ENCODE measurements around the gene PDE8A.

Gene PDE8A

DNA sequence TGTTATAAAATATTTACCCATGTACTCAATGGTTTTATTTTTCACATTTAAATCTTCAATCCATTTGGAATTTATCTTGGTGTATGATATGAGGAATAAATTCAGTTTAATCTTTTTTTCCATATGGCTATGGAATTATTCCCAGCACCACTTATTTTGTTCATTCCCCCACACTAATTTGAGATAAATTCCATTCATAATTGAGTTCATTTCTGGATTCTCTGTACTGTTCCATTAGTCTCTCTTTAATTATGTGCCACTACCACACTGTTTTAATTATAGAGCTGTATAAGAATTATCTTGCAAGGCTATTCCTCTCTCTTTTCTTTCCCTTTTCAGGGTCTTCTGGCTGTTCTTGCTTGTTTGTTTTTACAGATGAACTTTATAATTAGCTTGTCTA is 34.6 kb downstream of the PDE8A start:
- H3K4me1 Mint-ChIP-seq (ENCODE audit: low read depth in 2 of 2), result peaks cover 17 to 18% of the 10 kb centered on the region in 2 donors
- ATAC-seq (replicated peaks), result no peak
- no peak overlapping the region for H3K4me3 Mint-ChIP-seq

DNA sequence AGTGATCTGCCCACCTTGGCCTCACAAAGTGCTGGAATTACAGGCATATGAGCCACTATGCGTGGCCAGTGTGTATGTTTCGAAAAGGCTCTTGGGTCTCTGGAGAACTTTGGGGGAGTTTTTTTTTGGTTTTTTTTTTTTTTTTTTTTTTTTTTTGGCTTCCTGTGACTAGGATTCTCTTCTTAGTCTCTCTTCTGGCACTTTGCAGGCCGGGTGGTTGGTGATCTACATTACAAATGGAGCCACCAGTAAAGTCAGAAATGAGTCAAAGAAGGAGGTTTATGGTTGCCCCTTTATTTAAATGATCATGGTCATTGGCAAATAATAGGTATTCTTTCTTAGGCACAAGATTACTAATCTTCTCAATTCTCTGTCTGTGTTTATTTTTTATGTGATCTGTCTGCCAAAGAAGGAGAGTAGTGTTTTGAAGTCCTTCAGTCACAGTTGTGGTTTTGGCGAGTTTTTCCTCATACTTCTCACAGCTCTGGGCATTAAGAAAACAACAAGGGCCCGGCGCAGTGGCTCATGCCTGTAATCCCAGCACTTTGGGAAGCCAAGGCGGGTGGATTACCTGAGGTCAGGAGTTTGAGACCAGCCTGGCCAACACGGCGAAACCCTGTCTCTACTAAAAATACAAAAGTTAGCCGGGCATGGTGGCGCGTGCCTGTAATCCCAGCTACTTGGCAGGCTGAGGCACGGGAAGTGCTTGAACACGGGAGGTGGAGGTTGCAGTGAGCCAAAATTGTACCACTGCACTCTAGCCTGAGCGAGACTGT is 38.3 kb downstream of the PDE8A start:
- Mint-ChIP-seq H3K4me1 (ENCODE audit: low read depth in 2 of 2) (peaks cover 36 to 39% of the 10 kb centered on the region in 2 donors), H3K27me3 (no peaks in the 10 kb centered on the region), H3K9me3 (no peaks in the 10 kb centered on the region), H3K27ac (no peak overlapping the region), H3K4me3 (no peak overlapping the region), H3K36me3 (ENCODE audit: insufficient read depth) (peaks cover 4% of the 10 kb centered on the region)
- ATAC-seq (replicated peaks) (no peak), DNase-seq (no peak)

More for the DNA sequence above, 34.6 kb downstream of the PDE8A start:
- H3K27ac Mint-ChIP-seq, result no peak overlapping the region
- DNase-seq, result no peak
- no peaks in the 10 kb centered on the region for H3K27me3 Mint-ChIP-seq
- no peaks in the 10 kb centered on the region for H3K9me3 Mint-ChIP-seq
- H3K36me3 Mint-ChIP-seq (ENCODE audit: insufficient read depth), result peaks cover 4% of the 10 kb centered on the region

DNA sequence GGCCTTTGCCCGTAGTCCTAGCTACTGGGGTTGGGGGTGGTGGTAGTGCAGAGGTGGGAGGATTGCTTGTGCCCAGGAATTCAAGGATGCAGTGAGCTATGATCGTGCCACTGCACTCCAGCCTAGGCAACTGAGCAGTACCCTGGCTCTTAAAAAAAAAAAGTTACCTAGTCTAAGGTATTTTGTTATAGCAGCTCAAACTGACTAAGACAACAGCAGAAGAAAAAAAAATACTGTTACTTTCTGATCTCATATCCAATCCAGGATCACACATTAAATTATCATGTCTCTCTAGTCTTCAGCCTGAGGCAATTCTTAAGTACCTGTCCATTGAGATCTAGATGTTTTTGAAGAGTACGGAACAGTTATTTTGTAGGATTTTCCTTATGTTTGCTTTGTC is 39.8 kb downstream of the PDE8A start:
- H3K36me3 Mint-ChIP-seq (ENCODE audit: insufficient read depth), result no peaks in the 10 kb centered on the region
- H3K9me3 Mint-ChIP-seq, result no peaks in the 10 kb centered on the region
- H3K4me3 Mint-ChIP-seq, result no peak overlapping the region
- H3K27ac Mint-ChIP-seq, result peak overlapping the region in 1 of 2 donors; percentile 6
- ATAC-seq (replicated peaks), result no peak
- peaks cover 33 to 41% of the 10 kb centered on the region in 2 donors for H3K4me1 Mint-ChIP-seq (ENCODE audit: low read depth in 2 of 2)
- H3K27me3 Mint-ChIP-seq, result no peaks in the 10 kb centered on the region
- no peak for DNase-seq

DNA sequence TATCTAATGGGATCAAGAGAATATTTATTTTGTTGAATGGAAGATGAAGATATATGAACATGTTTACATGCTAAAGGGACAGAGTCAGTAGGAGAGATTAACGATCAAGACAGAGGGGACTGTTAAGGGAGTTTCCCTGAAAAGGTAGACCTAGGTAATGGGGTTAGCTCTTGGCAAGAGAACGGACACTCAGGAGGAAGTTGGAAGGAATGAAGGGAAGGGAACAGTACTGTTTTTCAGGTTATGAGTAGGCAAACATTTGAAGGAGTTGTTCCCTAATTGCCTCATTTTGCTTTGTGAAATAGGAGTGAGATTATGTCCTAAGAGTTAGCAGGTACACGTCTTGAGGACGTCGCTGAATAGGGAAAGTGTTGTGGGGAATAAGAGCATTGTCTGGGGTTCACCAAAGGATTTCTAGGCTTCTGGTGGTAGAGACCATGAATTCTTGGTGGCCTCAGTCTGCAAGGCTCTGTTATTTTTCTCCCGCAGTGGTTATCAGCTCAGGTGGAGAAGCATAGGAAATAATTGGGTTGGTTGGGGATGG is 41.3 kb downstream of the PDE8A start:
- Mint-ChIP-seq H3K4me1 (ENCODE audit: low read depth in 2 of 2) (peaks cover 31 to 46% of the 10 kb centered on the region in 2 donors), H3K27me3 (no peaks in the 10 kb centered on the region), H3K4me3 (no peak overlapping the region), H3K36me3 (ENCODE audit: insufficient read depth) (no peaks in the 10 kb centered on the region), H3K9me3 (no peaks in the 10 kb centered on the region), H3K27ac (peak overlapping the region in 1 of 2 donors; percentile 15)
- DNase-seq, result no peak
- ATAC-seq (replicated peaks), result no peak

DNA sequence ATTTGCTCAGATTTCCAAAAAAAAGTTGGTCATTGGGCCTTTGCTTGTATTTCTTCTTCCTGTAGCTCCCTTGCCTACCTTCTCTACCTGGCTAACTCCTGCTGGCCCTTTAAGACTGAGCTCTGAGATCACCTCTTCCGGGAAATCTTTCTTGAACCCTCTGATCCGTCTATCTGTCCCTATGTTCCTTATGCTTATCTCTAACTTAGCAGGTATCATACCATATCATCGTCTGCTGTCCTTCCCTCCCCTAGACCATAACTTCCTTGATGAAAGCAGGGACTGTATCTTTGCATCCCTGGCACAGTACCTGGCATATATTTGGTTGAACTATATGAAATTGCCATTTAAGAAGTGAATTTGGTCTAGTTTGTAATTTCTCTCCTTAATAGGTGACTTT is 42.3 kb downstream of the PDE8A start:
- ATAC-seq (replicated peaks), result no peak
- Mint-ChIP-seq H3K27me3 (no peaks in the 10 kb centered on the region), H3K9me3 (no peaks in the 10 kb centered on the region), H3K36me3 (ENCODE audit: insufficient read depth) (no peaks in the 10 kb centered on the region), H3K4me3 (peak overlapping the region in 1 of 2 donors; percentile 13), H3K4me1 (ENCODE audit: low read depth in 2 of 2) (peaks cover 30 to 44% of the 10 kb centered on the region in 2 donors), H3K27ac (peak overlapping the region in 1 of 2 donors; percentile 44)
- no peak for DNase-seq

DNA sequence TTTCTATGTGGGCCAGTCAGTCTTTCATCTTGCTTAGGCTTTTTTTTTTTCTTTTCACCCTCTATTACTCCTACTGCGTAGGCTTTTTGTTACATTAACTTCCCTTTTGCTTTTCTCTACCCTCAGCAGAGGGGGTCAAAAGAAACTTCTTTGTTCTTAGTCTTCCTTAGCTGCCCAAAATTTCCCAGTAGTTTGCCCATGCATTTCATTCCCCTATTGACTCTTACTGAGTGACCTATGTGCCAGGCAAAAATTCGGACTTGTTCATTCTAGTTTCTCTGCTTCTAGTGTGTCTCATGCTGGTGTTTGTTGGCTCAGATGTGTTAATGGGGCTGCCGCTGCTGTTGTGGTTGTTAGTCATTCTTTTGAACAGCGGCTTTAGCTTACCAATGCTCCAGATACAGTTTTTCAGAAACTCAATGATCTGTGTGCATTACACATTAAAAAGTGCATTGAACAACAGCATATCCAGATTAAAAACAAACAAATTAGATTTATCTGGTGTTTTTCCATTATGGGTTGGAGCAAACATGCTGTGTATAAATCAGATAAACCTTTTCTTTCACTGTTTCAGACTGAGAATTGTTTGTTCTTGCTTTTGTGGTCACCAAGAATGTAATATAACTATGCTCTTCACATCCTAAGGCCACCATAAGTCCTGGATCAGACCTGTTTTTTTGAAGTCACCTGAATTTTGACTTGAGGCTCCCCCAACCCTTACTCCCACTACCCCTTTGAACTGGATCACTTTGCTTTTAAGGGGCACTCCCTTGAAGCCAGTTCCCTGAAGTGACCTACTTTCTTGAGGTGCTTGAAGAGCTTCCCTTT is 43.1 kb downstream of the PDE8A start:
- Mint-ChIP-seq H3K9me3 (no peaks in the 10 kb centered on the region), H3K4me3 (peak overlapping the region in 1 of 2 donors; percentile 13), H3K27ac (peak overlapping the region in 1 of 2 donors; percentile 44), H3K36me3 (ENCODE audit: insufficient read depth) (peaks cover 5% of the 10 kb centered on the region), H3K27me3 (no peaks in the 10 kb centered on the region), H3K4me1 (ENCODE audit: low read depth in 2 of 2) (peaks cover 31 to 47% of the 10 kb centered on the region in 2 donors)
- no peak for DNase-seq
- ATAC-seq (replicated peaks), result peak; percentile 87

DNA sequence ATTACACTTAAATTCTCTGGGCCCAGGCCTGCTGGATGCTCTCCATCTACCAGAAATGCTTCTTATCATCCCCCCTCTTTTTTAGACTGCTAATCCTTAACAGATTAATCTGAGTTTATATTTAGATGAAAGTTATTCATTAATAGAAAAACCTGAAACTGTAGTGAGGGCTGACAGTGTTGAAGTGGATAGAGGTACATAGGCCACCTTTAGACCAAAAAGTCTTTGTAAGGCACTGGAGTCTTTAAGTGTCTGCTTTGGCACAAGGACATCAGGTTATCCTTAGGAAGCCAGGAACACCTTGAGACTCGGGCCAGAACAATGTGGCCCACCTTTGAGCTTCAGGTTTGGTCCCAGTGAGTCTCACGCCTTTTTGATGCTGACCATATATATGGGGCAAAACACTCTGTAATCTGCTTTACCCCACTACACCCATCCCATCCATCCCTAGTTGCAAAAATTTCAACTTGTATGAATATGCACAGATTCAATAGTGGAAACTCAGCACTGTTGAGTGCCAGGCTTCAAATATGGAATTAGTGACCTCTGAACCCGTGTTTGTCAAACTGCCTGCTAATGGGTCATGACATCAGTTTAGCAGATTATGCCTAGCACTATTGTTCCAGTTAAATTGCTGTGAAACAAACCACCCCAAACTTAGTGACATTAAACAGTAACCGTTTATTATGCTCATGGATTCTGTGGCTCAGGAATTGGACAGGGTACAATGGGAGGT is 44.0 kb downstream of the PDE8A start:
- ATAC-seq (replicated peaks) (no peak), DNase-seq (no peak)
- Mint-ChIP-seq H3K36me3 (ENCODE audit: insufficient read depth) (peaks cover 5% of the 10 kb centered on the region), H3K4me3 (no peak overlapping the region), H3K27me3 (no peaks in the 10 kb centered on the region), H3K27ac (peak overlapping the region in 1 of 2 donors; percentile 62), H3K9me3 (no peaks in the 10 kb centered on the region), H3K4me1 (ENCODE audit: low read depth in 2 of 2) (peaks cover 38 to 51% of the 10 kb centered on the region in 2 donors)

DNA sequence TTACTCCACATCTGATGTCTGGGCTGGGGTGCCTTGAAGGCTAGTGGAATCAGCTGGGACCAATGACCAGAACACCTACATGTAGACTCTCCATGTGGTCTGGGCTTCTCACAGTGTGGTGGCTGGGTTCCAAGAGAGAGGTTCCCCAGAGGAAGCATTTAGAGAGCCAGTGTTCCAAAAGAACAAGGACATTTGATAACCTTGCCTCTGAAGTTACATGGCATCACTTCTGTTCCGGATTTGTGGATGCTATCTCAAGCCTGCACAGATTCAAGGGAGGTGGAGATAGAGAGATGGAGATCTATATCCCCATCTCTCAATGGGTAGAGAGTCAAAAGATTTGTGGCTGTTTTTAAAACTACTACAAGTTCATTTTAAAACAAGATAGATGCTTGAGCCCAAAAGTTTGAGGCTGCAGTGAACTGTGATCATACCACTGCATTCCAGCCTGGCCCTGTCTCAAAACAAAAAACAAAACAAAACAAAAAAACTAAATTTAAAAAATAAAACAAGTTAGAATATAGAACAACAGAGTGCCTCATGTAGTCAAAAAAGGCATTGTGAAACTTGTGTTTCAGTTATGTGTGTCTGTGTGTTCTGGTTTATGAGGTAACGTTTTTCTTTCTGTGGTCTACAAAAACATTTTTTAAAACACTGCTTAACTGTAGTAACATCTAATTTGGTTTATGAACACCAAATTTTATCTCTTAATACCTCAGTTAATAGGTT is 44.8 kb downstream of the PDE8A start:
- Mint-ChIP-seq H3K36me3 (ENCODE audit: insufficient read depth) (peaks cover 5% of the 10 kb centered on the region), H3K9me3 (no peaks in the 10 kb centered on the region), H3K4me1 (ENCODE audit: low read depth in 2 of 2) (peaks cover 41 to 56% of the 10 kb centered on the region in 2 donors), H3K27me3 (no peaks in the 10 kb centered on the region), H3K4me3 (no peak overlapping the region), H3K27ac (peak overlapping the region in 1 of 2 donors; percentile 62)
- no peak for ATAC-seq (replicated peaks)
- no peak for DNase-seq

DNA sequence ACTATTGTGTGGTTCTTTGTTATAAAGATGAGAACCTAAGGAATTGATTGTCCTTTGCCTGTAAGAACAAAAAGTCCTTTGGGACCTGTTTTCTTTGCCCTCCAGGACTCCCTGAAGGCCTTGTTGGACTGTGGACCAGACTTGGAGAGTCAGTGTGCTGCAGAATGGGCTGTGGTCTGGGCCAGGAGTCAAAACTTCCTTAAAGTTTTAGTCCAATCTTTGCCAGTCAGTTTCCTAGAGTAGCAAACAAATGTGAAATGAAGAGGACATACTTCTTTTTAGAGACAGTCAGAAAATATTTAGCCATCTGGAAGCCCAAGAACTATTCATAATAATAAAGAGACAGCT is 45.4 kb downstream of the PDE8A start:
- DNase-seq, result no peak
- H3K4me3 Mint-ChIP-seq, result no peak overlapping the region
- H3K36me3 Mint-ChIP-seq (ENCODE audit: insufficient read depth), result peaks cover 5% of the 10 kb centered on the region
- ATAC-seq (replicated peaks), result no peak
- peaks cover 46 to 58% of the 10 kb centered on the region in 2 donors for H3K4me1 Mint-ChIP-seq (ENCODE audit: low read depth in 2 of 2)
- H3K9me3 Mint-ChIP-seq, result no peaks in the 10 kb centered on the region
- no peaks in the 10 kb centered on the region for H3K27me3 Mint-ChIP-seq
- no peak overlapping the region for H3K27ac Mint-ChIP-seq

DNA sequence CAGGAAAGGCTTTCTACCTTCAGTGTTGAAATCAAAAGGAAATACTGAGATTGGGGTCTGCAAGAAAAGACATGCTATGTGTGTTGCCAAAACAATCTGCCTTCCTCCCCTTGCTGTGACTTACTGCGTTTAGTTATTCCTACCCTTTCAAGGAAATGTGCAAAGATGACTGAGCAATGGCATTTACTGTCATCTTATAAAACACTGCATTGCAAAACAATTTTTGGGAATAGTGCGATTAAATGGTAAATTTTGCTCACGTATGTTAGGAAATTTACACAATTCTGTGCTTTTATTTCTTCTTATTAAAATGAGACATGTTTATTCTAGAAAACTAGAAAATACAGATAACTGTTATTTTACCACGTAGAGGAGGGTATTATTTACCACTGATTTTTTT is 45.8 kb downstream of the PDE8A start:
- H3K27me3 Mint-ChIP-seq, result no peaks in the 10 kb centered on the region
- H3K4me1 Mint-ChIP-seq (ENCODE audit: low read depth in 2 of 2), result peaks cover 47 to 60% of the 10 kb centered on the region in 2 donors
- H3K27ac Mint-ChIP-seq, result no peak overlapping the region
- DNase-seq (no peak), ATAC-seq (replicated peaks) (no peak)
- peaks cover 5% of the 10 kb centered on the region for H3K36me3 Mint-ChIP-seq (ENCODE audit: insufficient read depth)
- H3K9me3 Mint-ChIP-seq, result no peaks in the 10 kb centered on the region
- H3K4me3 Mint-ChIP-seq, result no peak overlapping the region

DNA sequence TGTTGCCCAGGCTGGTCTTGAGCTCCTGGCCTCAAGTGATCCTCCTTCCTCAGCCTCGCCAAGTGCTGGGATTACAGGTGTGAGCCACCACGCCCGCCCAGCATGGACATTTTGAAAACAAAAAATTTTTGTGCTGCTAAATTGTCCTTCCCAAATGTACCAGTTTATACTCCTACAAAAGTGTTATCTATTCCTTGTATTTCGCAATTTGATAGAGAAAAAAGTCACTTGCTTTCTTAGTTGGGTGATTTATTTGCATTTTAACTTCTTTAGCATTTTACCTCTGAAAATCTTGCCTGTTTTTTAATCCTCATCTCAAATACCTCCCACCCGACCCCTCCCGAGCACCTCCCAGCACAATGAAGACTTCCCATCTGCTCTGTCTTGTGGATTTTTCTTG is 46.8 kb downstream of the PDE8A start:
- no peaks in the 10 kb centered on the region for H3K27me3 Mint-ChIP-seq
- ATAC-seq (replicated peaks), result no peak
- H3K4me1 Mint-ChIP-seq (ENCODE audit: low read depth in 2 of 2), result peaks cover 43 to 51% of the 10 kb centered on the region in 2 donors
- H3K36me3 Mint-ChIP-seq (ENCODE audit: insufficient read depth), result peaks cover 5% of the 10 kb centered on the region
- no peak overlapping the region for H3K27ac Mint-ChIP-seq
- H3K4me3 Mint-ChIP-seq, result no peak overlapping the region
- no peaks in the 10 kb centered on the region for H3K9me3 Mint-ChIP-seq
- DNase-seq, result no peak

DNA sequence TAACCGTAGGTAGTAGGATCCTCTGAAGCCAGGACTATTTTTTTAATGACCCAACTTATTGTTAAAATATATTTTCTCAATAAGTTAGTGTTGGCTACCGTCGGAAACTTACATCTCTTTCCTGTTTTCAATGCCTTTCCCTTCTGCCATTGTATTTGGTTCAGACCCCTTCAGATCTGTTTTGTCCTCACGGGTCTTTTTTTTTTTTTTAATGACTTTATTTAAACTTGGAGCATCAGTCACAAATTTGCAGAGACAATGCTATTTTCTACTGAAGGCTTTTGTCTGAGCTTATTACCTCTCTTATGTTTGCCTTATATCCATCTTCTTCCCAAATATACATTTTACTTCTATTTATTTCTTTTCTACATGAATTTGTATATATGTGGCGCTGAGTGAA is 47.6 kb downstream of the PDE8A start:
- Mint-ChIP-seq H3K4me3 (peak overlapping the region in 1 of 2 donors; percentile 55), H3K9me3 (no peaks in the 10 kb centered on the region), H3K36me3 (ENCODE audit: insufficient read depth) (peaks cover 5% of the 10 kb centered on the region), H3K27ac (peak overlapping the region; percentile 5 to 67), H3K27me3 (no peaks in the 10 kb centered on the region), H3K4me1 (ENCODE audit: low read depth in 2 of 2) (peaks cover 37 to 45% of the 10 kb centered on the region in 2 donors)
- no peak for DNase-seq
- no peak for ATAC-seq (replicated peaks)
